GM18520 (cell line): Measurements from ENCODE around the gene GOPC.

ENCODE experiments used
- ATAC-seq: cut with Tn5 transposase; IDR thresholded peaks from one replicate; pipeline ENCODE4 v1.9.1; 2021; ENCODE audit not compliant: unreplicated experiment

The GOPC gene

GRCh38 chr6:117597755-117598154, 4.6 kb downstream of the GOPC start:
- no peak for ATAC-seq

- no peak for ATAC-seq
These were observed 7.0 kb downstream of the GOPC start for GRCh38 chr6:117595099-117595923.

- no peak for ATAC-seq
These were observed 9.1 kb downstream of the GOPC start for GRCh38 chr6:117592983-117593759.

GRCh38 chr6:117591405-117591804, 10.9 kb downstream of the GOPC start:
- ATAC-seq: no peak

DNA sequence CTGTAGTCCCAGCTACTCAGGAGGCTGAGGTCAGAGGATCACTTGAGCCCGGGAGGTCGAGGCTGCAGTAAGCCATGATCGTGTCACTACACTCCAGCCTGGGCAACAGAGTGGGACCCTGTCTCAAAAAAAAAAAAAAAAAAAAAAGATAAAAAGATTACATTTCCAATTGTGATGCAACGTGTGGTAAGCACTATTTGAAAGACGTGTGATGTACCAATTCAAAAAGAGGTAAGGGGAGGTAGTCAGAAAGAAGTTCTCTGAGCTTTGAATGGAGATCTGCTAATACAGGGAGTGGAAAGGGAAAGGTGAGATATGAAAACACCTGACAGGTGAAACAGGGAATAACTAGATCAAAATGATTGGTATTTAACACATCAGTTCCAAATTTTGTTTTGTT, 11.9 kb downstream of the GOPC start:
- no peak for ATAC-seq

- ATAC-seq: no peak
These were observed 16.7 kb downstream of the GOPC start for GRCh38 chr6:117585647-117586046.

GRCh38 chr6:117574198-117574597, 28.1 kb downstream of the GOPC start:
- ATAC-seq: no peak

DNA sequence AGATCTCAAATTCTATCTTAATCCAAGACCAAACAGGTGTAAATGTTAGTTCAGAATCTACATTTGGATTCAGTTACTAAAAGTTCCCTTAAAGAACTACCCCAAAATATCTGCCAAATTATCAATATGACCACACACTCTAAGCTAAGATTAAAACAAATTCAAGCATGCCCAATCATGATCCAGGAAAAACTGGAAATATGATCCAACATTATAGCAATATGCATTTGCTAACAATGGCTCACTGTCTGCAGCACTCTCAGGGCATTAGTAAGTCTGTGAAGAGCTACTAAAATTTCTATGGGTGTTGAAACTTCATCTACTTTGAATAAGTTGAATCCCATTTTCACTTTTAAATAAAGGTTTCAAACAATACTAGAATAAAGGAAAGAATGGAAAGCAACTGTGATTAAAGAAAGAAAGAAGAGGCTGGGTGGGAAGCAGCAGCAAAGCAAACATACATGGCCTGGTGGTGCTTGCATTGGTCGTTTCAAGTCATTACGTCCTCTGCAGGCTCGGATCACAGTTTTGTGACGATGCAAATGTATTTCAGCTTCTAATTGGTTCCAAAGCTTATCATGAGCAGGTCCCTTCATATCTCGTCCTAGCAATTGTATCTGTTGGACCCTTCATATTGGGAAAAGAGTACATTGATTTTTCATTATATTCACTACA, 29.2 kb downstream of the GOPC start:
- no peak for ATAC-seq

GRCh38 chr6:117568831-117569410, 33.4 kb downstream of the GOPC start:
- ATAC-seq: no peak

GRCh38 chr6:117568247-117568646, 34.1 kb downstream of the GOPC start:
- no peak for ATAC-seq

DNA sequence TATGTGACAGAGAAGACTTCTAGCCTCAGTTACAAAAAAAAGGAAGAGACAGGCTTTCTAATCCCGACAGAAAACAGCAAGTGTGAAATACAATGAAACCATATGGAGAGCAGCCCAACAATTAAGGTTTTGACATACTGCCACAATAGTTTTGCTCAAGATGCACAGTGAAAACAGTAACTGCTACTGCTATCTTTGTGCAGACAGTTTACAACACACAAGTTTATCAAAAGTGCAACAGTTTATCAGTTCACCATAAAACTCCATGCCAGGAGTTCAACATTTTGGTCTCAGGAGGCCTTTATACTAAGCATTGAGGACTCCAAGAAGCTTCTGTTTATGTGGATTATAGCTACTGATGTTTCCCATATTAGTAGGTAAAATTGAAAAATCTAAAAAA, 37.6 kb downstream of the GOPC start:
- ATAC-seq: no peak

GRCh38 chr6:117561128-117561527, 41.2 kb downstream of the GOPC start:
- ATAC-seq: no peak

DNA sequence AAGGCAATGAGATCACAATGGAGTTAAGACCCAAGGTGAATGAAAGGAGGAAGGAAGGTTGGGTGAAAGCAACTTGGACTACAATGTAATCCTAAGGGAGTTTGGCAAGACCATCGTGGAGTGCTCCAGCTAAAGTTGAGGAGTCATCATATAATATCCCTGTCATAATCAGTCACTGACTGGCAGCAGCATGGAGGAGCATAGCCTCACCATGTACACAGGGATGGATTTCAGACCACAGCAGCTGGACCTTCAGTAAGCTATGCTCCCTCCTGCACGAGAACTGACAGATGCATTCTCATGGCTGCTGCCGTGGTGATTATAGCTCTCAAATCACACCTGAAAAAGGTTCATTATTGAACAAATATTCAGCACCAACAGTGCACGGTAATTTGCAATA, 43.0 kb downstream of the GOPC start:
- ATAC-seq: no peak

DNA sequence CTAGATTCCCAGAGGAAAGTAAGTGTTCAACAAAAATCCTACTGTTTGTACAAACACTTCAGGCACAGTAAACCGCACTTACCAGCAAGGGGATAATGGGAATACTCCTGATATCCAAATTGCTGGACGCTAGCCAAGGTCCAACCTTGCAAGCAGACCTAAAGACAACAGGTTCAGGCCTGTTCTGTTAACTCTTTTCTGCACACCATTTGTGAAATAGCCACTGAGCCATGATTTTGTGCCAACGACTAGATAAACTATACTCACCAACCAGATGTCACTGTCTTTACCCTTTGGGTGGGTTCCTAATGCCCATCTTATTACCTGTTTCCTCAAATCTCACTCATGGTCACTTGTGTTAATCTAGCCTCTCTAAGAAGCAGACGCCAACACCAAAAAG, 43.5 kb downstream of the GOPC start:
- no peak for ATAC-seq

DNA sequence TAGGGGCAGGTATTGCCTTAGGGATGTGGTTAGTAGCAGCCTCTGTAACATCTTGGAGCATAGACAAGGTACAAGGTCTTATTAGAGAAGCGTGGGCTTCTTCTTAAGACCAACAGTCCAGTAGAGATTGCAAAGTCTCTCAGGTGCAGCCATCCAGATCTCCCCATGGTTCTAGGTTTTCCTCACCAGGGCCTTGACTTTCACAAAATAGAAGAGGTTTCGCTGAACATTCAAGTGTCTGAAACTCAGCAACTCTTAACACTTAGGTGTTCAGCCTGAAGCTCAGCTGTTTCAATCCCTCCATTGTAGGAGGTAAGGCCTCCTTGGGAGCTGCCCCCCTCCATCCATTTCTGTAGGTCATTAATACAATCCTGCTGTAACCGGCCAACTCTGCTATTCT, 44.4 kb downstream of the GOPC start:
- no peak for ATAC-seq

DNA sequence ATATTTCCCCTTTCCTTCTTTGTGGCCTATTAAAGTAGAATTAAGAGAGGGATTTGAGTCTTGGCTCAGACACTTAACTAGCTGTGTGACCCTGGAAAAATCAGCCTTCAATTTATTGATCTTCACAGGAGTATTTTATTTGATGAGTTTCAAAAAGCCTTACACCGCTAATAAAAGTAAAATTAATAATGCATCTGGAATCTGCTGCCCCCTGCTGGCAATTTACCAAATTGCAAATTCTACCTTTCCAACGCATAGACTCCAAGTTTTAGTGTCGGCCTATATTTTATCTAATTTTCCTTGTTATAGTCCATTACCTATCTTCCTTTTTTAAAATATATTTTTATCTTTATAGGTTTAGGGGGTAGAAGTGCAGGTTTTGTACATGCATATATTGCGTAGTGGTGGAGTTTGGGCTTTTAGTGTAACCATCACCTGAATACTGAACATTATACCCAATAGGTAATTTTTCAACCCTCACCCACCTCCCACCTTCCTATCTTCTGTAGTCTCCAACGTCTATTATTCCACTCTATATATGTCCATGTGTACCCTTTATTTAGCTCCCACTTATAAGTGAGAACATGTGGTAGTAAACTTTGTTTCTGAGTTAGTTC, 46.3 kb downstream of the GOPC start:
- ATAC-seq: no peak

- no peak for ATAC-seq
These were observed 47.0 kb downstream of the GOPC start for GRCh38 chr6:117555262-117555849.

GRCh38 chr6:117553142-117553541, 49.2 kb downstream of the GOPC start:
- no peak for ATAC-seq

DNA sequence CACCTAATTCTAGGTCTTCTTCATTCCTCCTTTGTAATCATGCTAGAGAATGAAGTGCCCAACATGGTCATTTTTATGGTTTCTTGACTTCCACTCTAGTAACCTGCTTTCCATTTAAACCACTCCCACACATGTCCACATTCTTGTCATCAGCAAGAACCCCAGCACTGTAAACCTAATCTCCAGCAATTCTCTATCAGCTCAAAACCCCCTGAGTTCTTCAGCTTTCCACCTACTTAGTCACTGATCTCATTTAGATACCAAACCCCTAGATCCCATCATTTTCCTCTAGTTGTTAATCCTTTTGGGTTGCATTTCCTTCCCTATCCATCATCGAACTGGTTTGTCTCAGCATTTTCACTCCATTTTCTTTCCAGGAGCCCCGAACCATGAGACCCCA, 49.7 kb downstream of the GOPC start:
- ATAC-seq: no peak

DNA sequence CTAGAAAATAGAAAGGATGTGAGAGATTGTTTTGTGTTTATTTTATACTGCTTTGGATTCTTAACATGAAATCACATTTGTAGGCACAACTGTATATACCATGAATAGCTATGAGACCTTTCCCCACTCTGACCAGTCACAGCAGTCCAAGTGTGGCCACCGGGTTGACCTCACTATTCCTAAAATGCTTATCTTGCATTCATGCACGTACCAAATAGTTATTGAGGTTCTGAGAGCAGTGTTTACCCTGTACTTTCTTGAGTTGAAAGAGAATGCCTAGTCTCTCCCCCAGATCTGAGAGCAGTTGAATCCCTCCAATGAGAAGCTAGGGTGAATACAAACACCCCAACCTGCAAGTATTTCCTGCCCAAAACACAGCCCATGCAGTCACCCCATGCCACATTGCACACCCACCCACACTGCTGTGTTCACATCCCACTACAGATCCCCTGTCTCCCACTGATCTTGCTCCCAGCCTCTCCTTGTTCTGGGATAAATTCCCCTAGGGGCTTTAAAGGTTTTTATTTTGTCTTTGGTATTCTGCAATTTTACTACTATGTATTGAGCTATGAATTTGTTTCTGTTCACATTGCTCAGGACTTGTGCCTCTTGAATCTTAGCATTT, 51.6 kb downstream of the GOPC start:
- no peak for ATAC-seq
